Measurements from ENCODE around the gene OLFM1. TPM values are rescaled to one million over a fixed set of nuclear protein-coding genes. Genes with fewer than 3 reads are reported as not detected.

The OLFM1 gene
- total RNA-seq, 2 donors from 2014 or later = 11.0 to 23.2 TPM

GRCh38 chr9:135076143-135076875, 11.2 kb upstream of the OLFM1 start:
- DNase-seq = peak; percentile 49
- Histone ChIP-seq H3K27ac (ENCODE audit: low read depth, low read length) (no peak overlapping the region), H3K9me3 (ENCODE audit: control insufficient read depth, low read length) (no peaks in the 10 kb centered on the region), H3K4me3 (ENCODE audit: low read length) (no peak overlapping the region), H3K27me3 (ENCODE audit: control insufficient read depth, insufficient read depth, low read length, poor library complexity, severe bottlenecking) (peaks cover 23% of the 10 kb centered on the region), H3K36me3 (ENCODE audit: control insufficient read depth, insufficient read depth, low read length) (no peaks in the 10 kb centered on the region), H3K4me1 (ENCODE audit: control insufficient read depth, insufficient read depth, low read length) (no peaks in the 10 kb centered on the region), H3K9ac (ENCODE audit: extremely low read depth, low read length, poor library complexity, severe bottlenecking) (no peak overlapping the region)
- TF ChIP-seq CTCF (conservative IDR thresholded peaks at IDR 0.05) = no peak
- no peak overlapping the region for H3K27ac Mint-ChIP-seq
- 33 to 54% methylated on average over 4 to 19 of the region's 19 CpGs for WGBS, 2 experiments (ENCODE audit: insufficient coverage in 1 of 2, insufficient read length in 1 of 2)
- no peaks in the 10 kb centered on the region for H3K36me3 Mint-ChIP-seq (ENCODE audit: low read depth)
- peaks cover 5% of the 10 kb centered on the region for H3K4me1 Mint-ChIP-seq
- no peaks in the 10 kb centered on the region for H3K9me3 Mint-ChIP-seq
- peaks cover 30% of the 10 kb centered on the region for H3K27me3 Mint-ChIP-seq (ENCODE audit: insufficient read depth)
- H3K4me3 Mint-ChIP-seq = peak overlapping the region; percentile 56

GRCh38 chr9:135076876-135077430, 10.5 kb upstream of the OLFM1 start:
- Histone ChIP-seq H3K36me3 (ENCODE audit: control insufficient read depth, insufficient read depth, low read length) (no peaks in the 10 kb centered on the region), H3K4me1 (ENCODE audit: control insufficient read depth, insufficient read depth, low read length) (no peaks in the 10 kb centered on the region), H3K27ac (ENCODE audit: low read depth, low read length) (no peak overlapping the region), H3K27me3 (ENCODE audit: control insufficient read depth, insufficient read depth, low read length, poor library complexity, severe bottlenecking) (peaks cover 23% of the 10 kb centered on the region), H3K9ac (ENCODE audit: extremely low read depth, low read length, poor library complexity, severe bottlenecking) (no peak overlapping the region), H3K4me3 (ENCODE audit: low read length) (no peak overlapping the region), H3K9me3 (ENCODE audit: control insufficient read depth, low read length) (no peaks in the 10 kb centered on the region)
- no peak for TF ChIP-seq CTCF (conservative IDR thresholded peaks at IDR 0.05)
- Mint-ChIP-seq H3K27ac (no peak overlapping the region), H3K4me3 (no peak overlapping the region), H3K4me1 (peaks cover 5% of the 10 kb centered on the region), H3K27me3 (ENCODE audit: insufficient read depth) (peaks cover 30% of the 10 kb centered on the region), H3K9me3 (no peaks in the 10 kb centered on the region), H3K36me3 (ENCODE audit: low read depth) (no peaks in the 10 kb centered on the region)
- DNase-seq = peak; percentile 42
- 75 to 88% methylated on average over 2 to 6 of the region's 6 CpGs for WGBS, 2 experiments (ENCODE audit: insufficient coverage in 1 of 2, insufficient read length in 1 of 2)

GRCh38 chr9:135077497-135078200, 9.8 kb upstream of the OLFM1 start:
- no peaks in the 10 kb centered on the region for H3K9me3 ChIP-seq (ENCODE audit: control insufficient read depth, low read length)
- no peak overlapping the region for H3K27ac ChIP-seq (ENCODE audit: low read depth, low read length)
- no peak overlapping the region for H3K9ac ChIP-seq (ENCODE audit: extremely low read depth, low read length, poor library complexity, severe bottlenecking)
- H3K4me1 ChIP-seq (ENCODE audit: control insufficient read depth, insufficient read depth, low read length) = no peaks in the 10 kb centered on the region
- H3K4me3 Mint-ChIP-seq = no peak overlapping the region
- DNase-seq = peak; percentile 95
- H3K36me3 ChIP-seq (ENCODE audit: control insufficient read depth, insufficient read depth, low read length) = no peaks in the 10 kb centered on the region
- H3K4me3 ChIP-seq (ENCODE audit: low read length) = no peak overlapping the region
- peaks cover 23% of the 10 kb centered on the region for H3K27me3 ChIP-seq (ENCODE audit: control insufficient read depth, insufficient read depth, low read length, poor library complexity, severe bottlenecking)
- H3K4me1 Mint-ChIP-seq = peaks cover 5% of the 10 kb centered on the region
- 63 to 79% methylated on average over 6 to 12 of the region's 12 CpGs for whole genome bisulfite sequencing, 2 experiments (ENCODE audit: insufficient coverage in 1 of 2, insufficient read length in 1 of 2)
- no peaks in the 10 kb centered on the region for H3K36me3 Mint-ChIP-seq (ENCODE audit: low read depth)
- TF ChIP-seq CTCF (conservative IDR thresholded peaks at IDR 0.05) = no peak
- no peaks in the 10 kb centered on the region for H3K9me3 Mint-ChIP-seq
- peaks cover 29% of the 10 kb centered on the region for H3K27me3 Mint-ChIP-seq (ENCODE audit: insufficient read depth)
- H3K27ac Mint-ChIP-seq = no peak overlapping the region
